ENCODE results near the gene RIGI. TPM values are rescaled to one million over a fixed set of nuclear protein-coding genes. Genes with fewer than 3 reads are reported as not detected.

RIGI gene
- total and polyA plus RNA-seq, 10 of the 15 experiments (the other 5 are each of a cell fraction or from before 2014, with no cell fraction given) = 5.3 to 15.2 (median 9.1) TPM

- peak; percentile 69 for TF ChIP-seq RELB (IDR thresholded peaks at IDR 0.05; ENCODE audit: low read depth)
- TF ChIP-seq IRF4 (IDR thresholded peaks at IDR 0.05; ENCODE audit: low read depth, low read length) = 0 out of 2 replicates have a peak, but pooled peaks have one; percentile 45
- TF ChIP-seq IKZF2 (IDR thresholded peaks at IDR 0.05) = peak; percentile 89 to 90
- 0 out of 2 replicates have a peak, but pooled peaks have one; percentile 17 for TF ChIP-seq YY1 (IDR thresholded peaks at IDR 0.05; ENCODE audit: low read depth, low read length)
- TF ChIP-seq SUZ12 (IDR thresholded peaks at IDR 0.05; ENCODE audit: unreplicated experiment) = no peak
- TF ChIP-seq MEF2B (IDR thresholded peaks at IDR 0.05; ENCODE audit: partially characterized antibody, poor library complexity, severe bottlenecking) = peak; percentile 38
- TF ChIP-seq NBN (IDR thresholded peaks at IDR 0.05) = peak; percentile 50; the same call in 1 of the 2 replicates
- peak; percentile 17; the same call in 1 of the 2 replicates for TF ChIP-seq RUNX3 (IDR thresholded peaks at IDR 0.05; ENCODE audit: low read length)
- no peak for TF ChIP-seq EZH2 (IDR thresholded peaks at IDR 0.05; ENCODE audit: borderline replicate concordance, control insufficient read depth, low read depth, low read length)
- TF ChIP-seq EGR1 (IDR thresholded peaks at IDR 0.05; ENCODE audit: borderline replicate concordance in 1 of 2, low read depth in 2 of 2, low read length in 2 of 2) = 0 out of 3 replicates have a peak, but pooled peaks of 1 of the 2 experiments have one; percentile 31
- TF ChIP-seq SRF (IDR thresholded peaks at IDR 0.05; ENCODE audit: low read depth in 2 of 2, low read length in 2 of 2) = 0 out of 4 replicates have a peak, but pooled peaks of 1 of the 2 experiments have one; percentile 16
- no peak for TF ChIP-seq RB1 (IDR thresholded peaks at IDR 0.05; ENCODE audit: borderline replicate concordance)
- TF ChIP-seq ASH2L (IDR thresholded peaks at IDR 0.05; ENCODE audit: borderline replicate concordance, low read depth) = peak; percentile 100
- peak; percentile 24 to 39 (median 34); a peak in 5 of 6 replicates for TF ChIP-seq CTCF (IDR thresholded peaks at IDR 0.05 in 2 of 3, conservative IDR thresholded peaks at IDR 0.05 in 1 of 3; ENCODE audit: control insufficient read depth in 2 of 3, extremely low read depth in 1 of 3, insufficient read depth in 1 of 3, low read depth in 3 of 3, low read length in 3 of 3)
- no peak for TF ChIP-seq BACH1 (IDR thresholded peaks at IDR 0.05; ENCODE audit: borderline replicate concordance)
- no peak for TF ChIP-seq CUX1 (IDR thresholded peaks at IDR 0.05; ENCODE audit: insufficient replicate concordance, low read depth, low read length)
- 0 out of 2 replicates have a peak, but pooled peaks have one; percentile 14 for TF ChIP-seq SPI1 (IDR thresholded peaks at IDR 0.05; ENCODE audit: borderline replicate concordance, insufficient read depth, low read depth, low read length)
- TF ChIP-seq PKNOX1 (IDR thresholded peaks at IDR 0.05) = peak; percentile 42; the same call in 1 of the 2 replicates
- no peak for TF ChIP-seq ZNF274 (IDR thresholded peaks at IDR 0.05; ENCODE audit: insufficient read depth, insufficient read length)
These were observed at the start of gene RIGI (continued) for GRCh38 chr9:32526041-32526706.

Data from GM12878 (cell line).